HuH-7 (cell line): ENCODE measurements around the gene GOLGA8K.
"Not testable (repeated sequence)": the region's sequence is repeated elsewhere in the genome, so short reads cannot be mapped to it uniquely, and the experiment has no call there.

Experiments
- DNase-seq: peaks from one replicate; pipeline ENCODE4 v3.0.0; 2011; ENCODE audit warnings: low spot score

The GOLGA8K gene

DNA sequence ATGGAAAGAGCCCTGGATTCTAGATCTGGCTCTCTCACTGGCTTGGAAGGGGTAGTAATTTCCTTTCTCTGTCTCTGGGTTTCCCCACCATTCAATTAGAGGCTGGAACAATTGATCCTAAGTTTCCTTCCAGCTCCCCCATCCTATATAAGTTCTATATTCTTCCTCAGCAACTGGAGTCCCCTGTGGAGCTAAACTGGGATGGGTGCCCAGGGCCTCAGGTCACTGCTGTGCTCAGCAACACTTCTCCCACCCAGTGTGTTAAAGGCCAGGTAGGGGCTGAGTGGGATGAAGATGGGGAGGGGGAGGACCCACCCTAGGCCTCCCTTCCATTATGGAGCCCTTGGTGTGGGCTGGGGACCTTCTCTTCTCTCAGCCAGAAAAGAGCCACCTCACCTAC is 46.2 kb downstream of the GOLGA8K start:
- not testable (repeated sequence) for DNase-seq

DNA sequence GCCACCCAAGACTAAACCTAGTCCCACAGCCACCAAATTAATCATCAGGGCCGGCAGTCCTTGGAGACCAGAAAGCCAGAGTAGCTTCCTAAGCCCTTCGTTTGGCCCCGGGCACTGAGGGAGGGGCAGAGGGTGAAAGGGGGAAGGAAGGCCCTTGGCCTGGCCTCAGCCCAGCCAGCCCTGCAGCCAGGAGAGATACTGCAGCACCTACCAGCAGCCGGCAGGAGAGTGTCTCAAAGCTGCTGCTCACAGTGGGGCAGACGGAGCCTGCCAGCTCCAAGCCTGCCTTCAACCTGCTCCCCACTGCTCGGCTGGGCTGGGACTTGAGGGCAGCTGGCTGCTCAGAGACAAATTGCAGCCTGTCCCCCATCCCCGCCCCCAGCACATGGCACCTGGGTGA is 50.3 kb downstream of the GOLGA8K start:
- DNase-seq: not testable (repeated sequence)

DNA sequence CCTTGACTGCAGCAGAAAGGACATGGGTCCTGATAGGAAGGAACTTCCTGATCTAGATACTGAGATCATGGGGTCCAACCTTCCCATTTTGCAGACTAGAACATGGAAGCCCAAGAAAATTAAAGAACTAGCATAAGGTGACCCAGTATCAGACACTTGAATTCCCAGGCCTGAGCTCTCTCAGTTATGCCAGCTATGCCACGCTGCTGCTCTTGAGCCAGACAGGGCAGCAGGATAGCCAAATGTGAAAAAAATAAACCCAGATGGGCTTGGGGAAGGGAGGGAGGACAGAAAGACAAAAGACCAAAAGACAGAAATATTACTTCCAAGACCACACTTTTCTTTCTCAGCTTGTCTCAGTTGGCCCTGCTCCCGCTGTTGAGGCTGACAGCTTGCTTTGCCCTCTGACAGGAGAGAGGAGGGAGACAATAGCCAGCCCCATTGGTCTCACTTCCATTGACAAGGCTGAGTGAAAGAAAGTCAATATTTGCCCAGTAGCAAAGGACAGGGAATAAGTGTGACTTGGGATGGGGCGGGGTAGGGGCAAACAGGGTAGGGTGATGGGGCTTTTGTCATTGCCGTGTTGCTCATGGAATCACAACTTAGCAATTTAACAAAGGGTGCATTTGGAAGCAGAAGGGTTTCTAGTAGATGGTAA is 52.4 kb downstream of the GOLGA8K start:
- DNase-seq: not testable (repeated sequence)

DNA sequence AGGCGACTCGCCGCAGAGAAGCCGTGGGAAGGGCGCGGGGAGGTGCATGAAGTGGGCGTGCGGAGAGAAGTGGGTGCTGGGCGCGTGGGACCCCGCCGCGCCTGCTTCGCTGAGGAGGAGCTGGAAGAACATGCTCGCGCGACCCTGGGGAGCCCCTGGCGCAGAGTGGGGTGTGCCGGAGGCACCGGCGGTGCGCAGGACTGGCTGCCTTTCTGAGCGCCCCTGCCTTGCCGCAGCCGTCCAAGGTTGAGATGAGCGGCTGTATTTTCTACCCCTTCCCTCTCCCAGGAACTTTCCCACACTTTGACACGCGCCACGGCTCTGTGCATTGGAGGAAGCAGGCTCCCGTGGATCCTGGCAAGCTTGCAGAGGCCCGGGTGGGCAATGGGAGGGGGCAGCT is 56.1 kb downstream of the GOLGA8K start:
- DNase-seq: not testable (repeated sequence)

DNA sequence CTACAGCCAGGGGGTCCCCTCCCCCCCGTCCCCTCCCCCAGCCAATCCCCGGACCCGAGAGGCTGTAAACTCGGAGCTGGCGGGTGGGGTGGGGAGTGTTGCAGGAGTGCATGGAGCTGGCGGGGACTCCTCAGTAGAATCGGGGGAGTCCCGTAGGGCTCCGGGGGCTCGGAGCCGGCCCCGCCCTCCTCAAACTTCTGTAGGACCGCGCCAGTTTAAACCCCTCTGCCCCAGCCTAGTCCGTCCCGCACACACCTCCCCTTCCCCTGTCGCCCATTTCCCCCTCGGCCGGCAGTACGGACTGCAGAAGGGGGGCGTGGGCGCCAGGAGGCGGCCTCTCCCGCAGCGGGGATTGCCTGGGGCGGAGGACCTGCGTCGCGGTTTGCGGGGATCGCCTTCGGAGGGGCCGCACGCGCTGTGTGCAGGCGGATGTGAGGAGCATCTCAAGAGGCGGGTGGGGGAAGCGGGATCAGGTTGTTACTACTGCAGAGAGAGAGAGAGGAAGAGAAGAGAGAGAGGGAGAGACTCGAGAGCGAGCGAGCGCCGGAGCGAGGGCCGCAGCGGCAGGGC is 57.0 kb downstream of the GOLGA8K start:
- not testable (repeated sequence) for DNase-seq

DNA sequence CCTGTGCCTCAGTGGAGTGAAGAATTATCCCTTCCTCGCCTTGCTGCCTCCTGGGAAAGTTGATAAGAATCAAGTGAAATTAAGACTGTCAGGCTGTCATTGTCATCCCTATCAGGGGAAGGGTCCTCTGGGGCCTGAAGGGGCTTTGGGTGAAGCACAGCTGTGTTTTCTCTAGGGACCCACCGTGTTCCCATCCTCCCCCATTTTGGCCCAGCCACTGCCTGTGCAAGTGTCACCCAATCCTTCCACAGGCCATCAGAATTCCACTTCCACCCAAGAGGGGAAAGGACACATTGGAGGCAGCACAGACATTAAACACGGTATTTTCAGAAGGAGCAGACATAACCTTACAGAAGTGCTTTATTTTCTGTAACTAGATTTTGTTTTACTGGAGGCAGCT is 59.2 kb downstream of the GOLGA8K start:
- not testable (repeated sequence) for DNase-seq
